DND-41 (cell line): ENCODE results near the gene GDF9.

Experiments
- ATAC-seq: fragments of 200-7000 bp; cut with Tn5 transposase; 3 replicates; pipeline ENCODE4 v1.9.1; 2021; ENCODE audit warnings: low read depth; ENCODE audit not compliant: insufficient read depth
- DNase-seq: peaks from one replicate; pipeline ENCODE4 v3.0.0-alpha.2; 2020
- H2AFZ ChIP-seq: 2 replicates; pipeline ENCODE4 v1.6.0; 2012; ENCODE audit warnings: low read depth, low read length
- H3K27ac ChIP-seq: 2 replicates; pipeline ENCODE4 v1.5.1; 2012; ENCODE audit warnings: low read length, inconsistent platforms
- H3K27me3 ChIP-seq: fragments of 200-600 bp; sonication (generic); 2 replicates; pipeline ENCODE4 v1.6.0; 2012; ENCODE audit warnings: low read length, mild to moderate bottlenecking, inconsistent platforms; ENCODE audit not compliant: insufficient read depth, poor library complexity
- H3K36me3 ChIP-seq: 2 replicates; pipeline ENCODE4 v1.5.1; 2012; ENCODE audit warnings: low read length, inconsistent platforms; ENCODE audit not compliant: insufficient read depth
- H3K4me1 ChIP-seq: 2 replicates; pipeline ENCODE4 v1.5.1; 2012; ENCODE audit warnings: mild to moderate bottlenecking, low read length; ENCODE audit not compliant: insufficient read depth
- H3K4me2 ChIP-seq: 2 replicates; pipeline ENCODE4 v1.6.0; 2012; ENCODE audit warnings: mild to moderate bottlenecking, moderate library complexity, low read length, inconsistent platforms; ENCODE audit not compliant: insufficient read depth
- H3K4me3 ChIP-seq, 2 experiments: fragments of 200-600 bp in 1 of 2; shearing (Covaris generic) in 1 of 2; 2 replicates each; pipeline ENCODE4 v1.5.1; 2012 to 2016; ENCODE audit warnings: inconsistent platforms in 2 of 2, low read length in 2 of 2, mild to moderate bottlenecking in 2 of 2, low read depth in 1 of 2, moderate library complexity in 1 of 2
- H3K79me2 ChIP-seq: 2 replicates; pipeline ENCODE4 v1.6.0; 2012; ENCODE audit warnings: low read length, inconsistent platforms; ENCODE audit not compliant: insufficient read depth
- H3K9ac ChIP-seq: 2 replicates; pipeline ENCODE4 v1.6.0; 2012; ENCODE audit warnings: low read depth, mild to moderate bottlenecking, inconsistent platforms, low read length, moderate library complexity
- H3K9me3 ChIP-seq: 2 replicates; pipeline ENCODE4 v1.5.1; 2012; ENCODE audit warnings: low read length, moderate library complexity, mild to moderate bottlenecking, inconsistent platforms; ENCODE audit not compliant: insufficient read depth, severe bottlenecking
- H4K20me1 ChIP-seq: 2 replicates; pipeline ENCODE4 v1.6.0; 2012; ENCODE audit warnings: low read length; ENCODE audit not compliant: insufficient read depth
- EZH2 ChIP-seq: IDR thresholded peaks from 3 replicates; pipeline ENCODE4 v1.6.1; 2012; ENCODE audit warnings: borderline replicate concordance, low read depth, mild to moderate bottlenecking, moderate library complexity, low read length, inconsistent platforms; ENCODE audit not compliant: severe bottlenecking
- TF ChIP-seq, protein P1 (sequence below): IDR thresholded peaks from 2 replicates; pipeline ENCODE4 v1.5.1; 2012; ENCODE audit warnings: borderline replicate concordance, low read length, moderate library complexity, mild to moderate bottlenecking; ENCODE audit not compliant: poor library complexity, severe bottlenecking; ENCODE audit errors: extremely low read depth

GDF9 gene

DNA sequence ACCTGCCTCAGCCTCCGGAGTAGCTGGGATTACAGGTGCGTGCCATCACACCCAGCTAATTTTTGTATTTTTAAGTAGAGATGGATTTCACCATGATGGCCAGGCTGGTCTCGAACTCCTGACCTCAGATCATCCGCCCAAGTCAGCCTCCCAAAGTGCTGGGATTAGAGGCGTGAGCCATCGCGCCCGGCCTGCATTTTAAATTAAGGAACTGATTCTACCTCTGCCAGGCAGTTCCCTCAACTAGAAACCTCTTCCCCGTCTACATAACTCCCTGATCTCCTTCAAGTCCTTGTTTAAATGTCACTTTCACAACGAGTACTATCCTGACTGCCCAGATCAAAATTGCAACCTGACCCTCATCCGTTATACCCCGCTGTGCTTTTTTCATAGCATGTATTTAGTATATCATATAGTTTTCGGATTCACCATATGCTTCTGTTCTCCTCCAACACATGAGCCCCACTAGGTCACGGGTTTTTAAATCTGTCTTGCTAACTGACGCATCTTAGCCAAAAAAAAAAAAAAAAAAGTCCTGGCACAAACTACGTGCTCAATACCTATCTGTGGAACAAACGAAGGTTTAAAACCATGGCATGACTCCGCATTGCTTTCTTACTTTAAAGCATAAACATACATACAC lies 54.0 kb downstream of the GDF9 start:
- Histone ChIP-seq H3K27ac (no peak overlapping the region), H3K4me1 (no peaks in the 10 kb centered on the region)
- TF ChIP-seq EZH2 = no peak
- TF ChIP-seq, protein P1, sequence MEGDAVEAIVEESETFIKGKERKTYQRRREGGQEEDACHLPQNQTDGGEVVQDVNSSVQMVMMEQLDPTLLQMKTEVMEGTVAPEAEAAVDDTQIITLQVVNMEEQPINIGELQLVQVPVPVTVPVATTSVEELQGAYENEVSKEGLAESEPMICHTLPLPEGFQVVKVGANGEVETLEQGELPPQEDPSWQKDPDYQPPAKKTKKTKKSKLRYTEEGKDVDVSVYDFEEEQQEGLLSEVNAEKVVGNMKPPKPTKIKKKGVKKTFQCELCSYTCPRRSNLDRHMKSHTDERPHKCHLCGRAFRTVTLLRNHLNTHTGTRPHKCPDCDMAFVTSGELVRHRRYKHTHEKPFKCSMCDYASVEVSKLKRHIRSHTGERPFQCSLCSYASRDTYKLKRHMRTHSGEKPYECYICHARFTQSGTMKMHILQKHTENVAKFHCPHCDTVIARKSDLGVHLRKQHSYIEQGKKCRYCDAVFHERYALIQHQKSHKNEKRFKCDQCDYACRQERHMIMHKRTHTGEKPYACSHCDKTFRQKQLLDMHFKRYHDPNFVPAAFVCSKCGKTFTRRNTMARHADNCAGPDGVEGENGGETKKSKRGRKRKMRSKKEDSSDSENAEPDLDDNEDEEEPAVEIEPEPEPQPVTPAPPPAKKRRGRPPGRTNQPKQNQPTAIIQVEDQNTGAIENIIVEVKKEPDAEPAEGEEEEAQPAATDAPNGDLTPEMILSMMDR = no peak

More for the DNA sequence above, 54.0 kb downstream of the GDF9 start:
- H3K4me3 ChIP-seq = no peak overlapping the region
- H3K27me3 ChIP-seq = peaks cover 10% of the 10 kb centered on the region
- no peaks in the 10 kb centered on the region for H3K9me3 ChIP-seq
- no peaks in the 10 kb centered on the region for H4K20me1 ChIP-seq
- H3K4me2 ChIP-seq = no peak overlapping the region
- no peak for ATAC-seq
- DNase-seq = no peak
- H2AFZ ChIP-seq = no peak overlapping the region
- no peaks in the 10 kb centered on the region for H3K79me2 ChIP-seq
- H3K9ac ChIP-seq = no peak overlapping the region
- no peaks in the 10 kb centered on the region for H3K36me3 ChIP-seq
